ENCODE results near the gene CELSR2.
"Not testable (repeated sequence)": the region's sequence is repeated elsewhere in the genome, so short reads cannot be mapped to it uniquely, and the experiment has no call there.

The CELSR2 gene

DNA sequence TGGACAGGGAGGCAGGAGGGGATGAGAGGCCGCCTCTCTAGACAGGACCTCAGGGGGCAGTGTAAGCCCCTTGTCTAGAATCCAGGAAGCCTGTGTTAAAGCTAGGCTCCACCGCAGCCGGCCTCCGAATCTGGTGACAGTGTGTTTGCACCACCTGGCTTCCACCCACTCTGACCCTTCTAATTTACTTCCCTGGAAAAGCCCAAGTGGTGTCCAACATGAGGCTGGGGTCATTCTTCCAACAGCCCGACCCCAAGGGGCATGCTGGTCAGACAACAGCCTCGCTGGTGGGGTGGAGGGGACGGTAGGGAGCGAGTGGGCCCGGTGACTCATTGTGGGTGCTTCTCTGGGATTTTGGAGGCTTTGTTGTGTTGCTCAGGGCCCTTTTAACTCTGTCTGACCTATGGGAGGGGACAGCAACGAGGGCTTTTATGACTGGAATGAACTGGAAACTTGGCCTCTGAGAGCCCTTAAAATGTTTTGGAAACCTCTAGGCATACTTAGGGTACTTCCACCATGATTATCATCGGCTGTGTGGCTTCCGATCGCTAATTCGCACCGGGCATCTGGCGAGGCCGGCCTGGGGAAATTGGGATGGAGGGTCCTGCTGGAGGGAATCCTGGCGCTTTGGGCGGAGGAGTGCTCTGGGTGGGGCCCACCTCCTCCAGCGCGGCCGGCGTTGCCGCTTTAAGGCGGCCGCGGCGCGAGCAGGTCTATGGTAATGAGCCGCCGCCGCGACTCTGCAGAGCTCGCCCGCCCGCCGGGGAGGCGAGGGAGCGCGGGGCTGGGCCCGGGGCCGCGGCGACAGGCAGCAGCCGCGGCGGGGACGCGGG is at the start of gene CELSR2:
Gene CELSR2, plus strand, starts transcription at position 743 of the 833 bp plus-strand sequence. CDS start 541 bp downstream, outside the sequence.
- peak; percentile 74 to 85 (median 83) for DNase-seq

DNA sequence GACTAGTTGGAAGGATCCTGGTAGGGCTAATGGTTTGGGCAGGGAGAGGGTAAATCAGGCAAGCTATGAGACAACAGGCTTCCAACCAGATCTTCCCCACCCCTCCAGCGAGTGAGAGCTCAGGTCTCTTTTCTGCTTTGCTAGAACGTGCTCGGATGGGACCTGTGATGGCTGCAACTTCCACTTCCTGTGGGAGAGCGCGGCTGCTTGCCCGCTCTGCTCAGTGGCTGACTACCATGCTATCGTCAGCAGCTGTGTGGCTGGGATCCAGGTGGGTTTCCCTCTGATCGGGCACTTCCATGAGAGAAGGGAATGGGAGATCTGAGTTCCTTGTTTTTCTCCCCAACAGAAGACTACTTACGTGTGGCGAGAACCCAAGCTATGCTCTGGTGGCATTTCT is 49.6 kb upstream of the CELSR2 start:
- DNase-seq, result no peak

GRCh38 chr1:109201123-109201703 is 48.1 kb upstream of the CELSR2 start:
- DNase-seq, result peak; percentile 7 to 54 (median 34)

- no peak for DNase-seq
Observed at GRCh38 chr1:109204484-109204883, 44.9 kb upstream of the CELSR2 start.

- DNase-seq, result no peak
Observed at GRCh38 chr1:109206339-109206738, 43.0 kb upstream of the CELSR2 start.

DNA sequence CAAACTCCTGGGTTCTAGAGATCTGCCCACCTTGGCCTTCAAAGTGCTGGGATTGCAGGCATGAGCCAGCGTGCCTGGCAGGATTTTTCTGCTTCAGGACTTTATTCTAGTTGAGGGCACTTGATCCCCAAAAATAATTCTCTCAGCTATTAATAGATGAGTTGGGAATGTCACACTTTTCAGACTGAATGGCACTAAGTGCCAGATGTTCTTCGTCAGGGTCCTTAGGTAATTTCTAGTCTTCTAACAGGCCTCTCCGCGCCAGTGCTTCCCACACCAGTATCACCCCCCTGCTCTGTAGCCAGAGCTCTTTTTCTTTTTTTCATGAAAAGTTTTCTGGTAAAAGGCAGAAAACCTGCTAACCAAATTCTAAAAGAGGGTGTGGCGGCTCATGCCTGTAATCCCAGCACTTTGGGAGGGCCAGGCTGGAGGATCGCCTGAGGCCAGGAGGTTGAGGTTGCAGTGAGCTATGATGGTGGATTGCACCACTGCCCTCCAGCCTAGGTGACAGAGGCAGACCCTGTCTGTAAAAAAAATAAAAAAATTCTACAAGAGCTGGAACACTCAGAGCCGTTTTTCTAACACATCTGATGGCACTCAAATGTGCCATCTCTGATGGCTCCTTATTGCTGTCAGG is 41.8 kb upstream of the CELSR2 start:
- DNase-seq, result no peak

DNA sequence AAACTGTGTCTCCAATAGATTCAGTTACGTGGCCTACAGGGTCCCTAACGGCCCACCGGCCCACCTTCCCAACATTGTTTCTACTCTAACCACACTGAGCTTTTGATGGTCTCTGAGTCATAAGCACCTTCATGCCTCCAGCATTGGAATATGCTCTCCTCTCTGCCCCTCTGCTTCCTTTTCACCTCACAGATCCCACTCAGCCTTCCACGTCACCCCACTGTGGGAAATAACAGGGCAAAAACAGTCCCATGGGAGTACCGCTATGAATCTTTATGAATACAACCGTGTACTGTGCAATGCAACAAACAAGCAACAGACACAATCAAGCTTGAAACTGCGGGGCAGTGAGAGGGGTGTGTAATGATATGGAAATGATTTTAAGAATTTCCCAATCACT is 40.9 kb upstream of the CELSR2 start:
- no peak for DNase-seq

GRCh38 chr1:109208836-109209463 is 40.4 kb upstream of the CELSR2 start:
- DNase-seq, result no peak

DNA sequence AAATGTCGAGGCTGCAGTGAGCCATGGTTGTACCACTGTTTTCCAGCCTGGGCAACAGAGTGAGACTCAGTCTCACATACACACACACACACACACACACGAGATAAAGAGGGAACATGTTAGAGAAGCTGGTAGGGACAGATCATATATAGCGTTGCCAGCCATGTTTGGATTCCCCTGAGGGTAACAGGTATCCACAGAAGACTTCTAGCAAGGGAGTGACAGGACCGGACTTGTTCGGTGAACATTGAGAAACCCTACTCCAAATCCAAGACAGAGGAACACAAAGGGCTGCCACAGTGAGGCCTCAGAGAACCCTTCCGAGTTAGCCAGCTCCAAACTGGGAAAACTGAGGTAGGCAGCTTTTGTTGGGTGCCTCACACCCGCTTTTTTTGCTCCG is 39.3 kb upstream of the CELSR2 start:
- DNase-seq, result no peak

- DNase-seq, result no peak
Observed at GRCh38 chr1:109213345-109213823, 36.0 kb upstream of the CELSR2 start.

DNA sequence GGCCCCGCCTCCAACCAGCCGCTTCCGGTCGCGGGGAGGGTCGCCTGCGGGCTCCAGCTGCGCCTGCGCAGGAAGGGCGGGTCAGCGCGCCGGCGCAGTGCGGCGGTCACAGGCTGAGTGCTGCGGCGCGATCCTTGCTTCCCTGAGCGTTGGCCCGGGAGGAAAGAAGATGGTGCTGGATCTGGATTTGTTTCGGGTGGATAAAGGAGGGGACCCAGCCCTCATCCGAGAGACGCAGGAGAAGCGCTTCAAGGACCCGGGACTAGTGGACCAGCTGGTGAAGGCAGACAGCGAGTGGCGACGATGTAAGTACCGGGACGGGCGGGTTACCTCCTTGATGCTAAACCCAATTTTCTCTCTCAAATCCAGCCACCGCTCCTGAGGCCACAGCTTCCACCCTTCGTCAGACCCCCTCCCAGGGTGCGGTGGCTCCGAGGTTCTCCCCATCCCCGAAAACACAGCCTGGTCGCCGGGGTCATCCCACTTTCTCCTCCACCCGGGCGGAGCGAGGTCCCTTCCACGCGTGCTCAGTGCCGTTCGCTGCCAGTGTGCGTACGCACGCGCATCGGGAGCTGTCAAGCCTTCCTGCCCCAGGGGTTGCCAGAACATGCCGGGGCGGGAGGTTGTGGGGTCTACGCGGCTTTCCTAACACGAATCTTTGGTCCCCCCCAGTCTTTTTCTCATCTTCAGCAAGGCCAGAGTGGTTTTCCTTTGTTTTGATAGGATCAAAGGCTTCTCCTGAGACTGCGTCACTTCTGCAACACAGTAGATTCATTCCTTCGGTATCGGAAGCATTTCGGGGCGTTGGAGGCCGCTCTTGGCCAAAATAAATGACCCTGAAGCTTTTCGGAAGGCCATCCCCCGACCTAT is 35.3 kb upstream of the CELSR2 start, which contains the start of gene SARS1:
Gene SARS1, plus strand, starts transcription at position 95 of the 870 bp plus-strand sequence. Its CDS starts 75 bp downstream, at position 170.
- DNase-seq, result peak; percentile 90 to 94 (median 93)

DNA sequence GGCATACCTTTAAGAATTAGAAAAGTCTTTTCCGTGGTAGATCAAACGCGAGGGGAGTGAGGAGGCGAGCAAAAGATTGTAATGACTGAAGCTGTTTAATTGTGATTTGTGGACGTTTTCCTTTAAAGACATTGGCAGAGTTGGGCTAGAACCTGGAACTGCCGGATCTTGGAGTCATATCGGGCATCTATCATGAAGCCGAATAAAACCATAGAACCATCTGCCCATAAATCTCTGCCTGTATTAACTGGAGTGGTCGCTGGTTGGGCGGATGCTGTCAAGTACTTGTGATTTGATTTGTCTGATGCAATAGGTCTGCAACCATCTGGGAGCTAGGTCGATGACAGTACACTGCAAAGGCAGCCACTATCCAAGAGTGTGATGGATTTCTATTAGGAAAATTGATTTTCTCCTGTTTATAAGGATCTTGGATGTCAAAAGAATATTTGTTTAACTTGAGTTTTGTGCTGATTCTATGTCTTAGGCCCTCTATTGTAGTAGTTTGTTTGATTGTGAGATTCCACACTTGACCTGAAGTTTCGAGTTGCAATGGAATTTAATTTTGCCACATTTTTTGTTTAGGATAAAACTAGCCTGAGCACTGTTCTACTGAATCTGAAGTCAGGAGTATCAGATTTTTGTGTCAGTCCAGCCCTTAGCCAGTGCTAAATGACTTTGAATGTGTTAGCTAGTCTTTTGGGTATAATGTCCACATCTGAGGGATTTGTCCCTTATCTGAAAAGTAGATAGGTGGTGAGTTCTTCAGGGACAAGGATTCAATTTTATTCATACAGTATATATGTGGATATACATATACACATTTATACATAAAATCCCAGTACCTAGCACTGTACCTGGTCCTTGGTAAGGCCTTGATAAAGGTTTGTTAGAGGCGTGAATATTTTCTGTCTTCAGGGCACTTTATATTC is 34.4 kb upstream of the CELSR2 start:
- DNase-seq, result peak; percentile 32 to 78 (median 46)

DNA sequence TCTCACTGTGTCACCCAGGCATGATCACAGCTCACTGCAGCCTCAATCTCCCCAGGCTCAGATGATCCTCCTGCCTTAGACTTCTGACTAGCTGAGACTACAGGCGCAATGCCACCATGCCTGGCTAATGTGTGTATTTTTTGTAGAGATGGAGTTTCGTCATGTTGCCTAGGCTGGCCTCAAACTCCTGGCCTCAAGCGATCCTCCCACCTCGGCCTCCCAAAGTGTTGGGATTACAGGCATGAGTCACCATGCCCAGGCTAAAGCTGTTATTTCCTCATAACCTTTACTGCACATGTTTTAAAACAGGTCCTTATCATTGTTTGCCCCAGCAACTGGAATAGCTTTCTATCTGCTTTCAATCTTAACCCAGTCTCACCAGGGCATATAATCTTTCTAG is 32.7 kb upstream of the CELSR2 start:
- DNase-seq, result no peak

GRCh38 chr1:109218516-109218915 is 30.8 kb upstream of the CELSR2 start:
- DNase-seq, result no peak

DNA sequence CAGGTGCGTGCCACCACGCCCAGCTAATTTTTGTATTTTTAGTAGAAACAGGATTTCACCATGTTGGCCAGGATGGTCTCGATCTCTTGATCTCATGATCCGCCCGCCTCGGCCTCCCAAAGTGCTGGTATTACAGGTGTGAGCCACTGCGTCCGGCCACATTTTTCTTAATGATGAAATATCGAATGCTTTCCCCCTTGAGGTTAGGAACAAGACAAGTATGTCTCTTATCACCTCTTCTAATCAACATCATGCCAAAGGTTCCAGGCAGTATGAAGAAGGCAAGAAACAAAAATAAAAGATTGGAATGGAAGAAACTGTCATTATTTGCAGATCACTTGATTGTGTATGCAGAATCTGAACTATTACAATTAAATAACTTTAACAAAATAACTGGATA is 28.1 kb upstream of the CELSR2 start:
- DNase-seq, result not testable (repeated sequence)

GRCh38 chr1:109225308-109225707 is 24.0 kb upstream of the CELSR2 start:
- no peak for DNase-seq

DNA sequence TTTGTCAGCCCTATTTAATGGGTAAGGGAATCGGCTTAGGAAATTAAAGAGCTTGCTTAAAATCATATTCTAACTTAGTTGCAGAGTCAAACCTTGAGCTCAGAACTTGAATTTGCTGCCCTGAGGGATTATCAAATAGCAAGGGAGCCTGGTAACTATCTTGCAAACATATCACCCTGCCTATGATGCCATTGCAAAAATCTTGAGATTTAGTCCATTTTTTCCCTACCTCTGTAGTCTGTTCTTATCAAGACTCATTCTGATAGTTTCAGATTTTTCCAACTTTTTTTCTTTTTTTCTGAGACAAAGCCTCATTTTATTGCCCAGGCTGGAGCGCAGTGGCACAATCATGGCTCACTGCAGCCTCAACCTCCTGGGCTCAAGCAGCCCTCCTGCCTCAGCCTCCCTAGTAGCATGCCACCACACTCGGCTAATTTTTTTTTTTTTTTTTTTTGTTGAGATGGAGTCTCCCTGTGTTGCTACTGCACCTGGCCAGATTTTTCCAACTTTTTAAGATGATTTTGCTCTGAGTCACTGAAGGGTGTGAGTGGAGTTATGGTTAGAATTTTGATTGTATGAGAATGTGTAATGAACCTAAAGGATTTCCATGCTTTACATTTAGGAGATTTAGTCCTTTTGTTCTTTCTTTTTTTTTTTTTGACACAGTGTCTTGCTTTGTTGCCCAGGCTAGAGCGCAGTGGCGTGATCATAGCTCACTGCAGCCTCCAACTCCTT is 23.5 kb upstream of the CELSR2 start:
- no peak for DNase-seq

DNA sequence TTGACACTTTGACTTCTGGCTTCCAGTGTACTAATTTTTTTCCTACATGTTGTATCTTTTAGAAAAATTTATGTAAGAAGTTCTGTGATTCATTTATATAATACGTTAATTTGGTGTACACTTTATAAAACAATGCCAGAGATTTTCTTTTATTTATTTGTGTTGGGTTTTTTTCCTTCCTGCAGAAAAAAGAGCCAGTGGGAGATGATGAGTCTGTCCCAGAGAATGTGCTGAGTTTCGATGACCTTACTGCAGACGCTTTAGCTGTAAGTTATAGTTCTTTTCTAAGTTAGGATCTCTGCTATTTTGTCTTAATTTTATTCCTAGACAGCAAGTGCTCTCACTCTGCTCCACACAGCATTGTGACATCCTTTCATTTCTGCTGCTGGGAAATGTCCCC is 21.2 kb upstream of the CELSR2 start:
- no peak for DNase-seq

- DNase-seq, result peak; percentile 38 to 92 (median 81)
Observed at GRCh38 chr1:109229531-109230127, 19.7 kb upstream of the CELSR2 start.

DNA sequence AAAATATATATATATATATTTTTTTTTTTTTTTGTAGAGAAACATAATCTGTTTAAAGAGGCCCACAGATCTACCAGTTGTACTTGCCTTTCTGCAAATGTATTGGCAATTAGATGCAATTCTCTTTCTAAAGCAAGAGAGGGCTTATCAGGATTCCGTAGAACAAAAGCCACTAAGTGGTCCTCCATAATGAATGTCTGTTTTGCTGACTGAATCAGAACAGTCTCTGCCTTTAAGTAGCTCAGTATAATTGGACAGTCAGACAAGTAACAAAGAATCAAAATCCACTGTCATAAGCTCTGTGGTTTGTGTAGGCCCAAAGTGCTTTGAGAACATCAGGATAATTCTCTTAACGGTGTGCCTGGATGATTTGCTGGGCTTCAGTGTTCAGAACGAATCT is 18.3 kb upstream of the CELSR2 start:
- peak in 1 of 3 experiments; percentile 34 for DNase-seq

Measured in NCI-H1417 (cell line).